Umbilical cord (tissue), 2 donors: Measurements from ENCODE around the gene HBEGF. TPM values are rescaled to one million over a fixed set of nuclear protein-coding genes. Genes with fewer than 3 reads are reported as not detected.
"Not testable (repeated sequence)": the region's sequence is repeated elsewhere in the genome, so short reads cannot be mapped to it uniquely, and the experiment has no call there.

Experiments
- DNase-seq: peaks from one replicate; pipeline ENCODE4 v3.0.0-alpha.2; 2015; ENCODE audit warnings: low spot score
- total RNA-seq: library from RNA; depleted of rRNA; stranded (reverse); fragments of >200 nt; gene quantifications from one replicate; pipeline ENCODE4 v1.2.3, GENCODE V29; 2014; ENCODE audit warnings: low replicate concordance; ENCODE audit not compliant: insufficient read depth

The HBEGF gene
- total RNA-seq, 1 donor from 2014 or later, result 30.8 TPM

DNA sequence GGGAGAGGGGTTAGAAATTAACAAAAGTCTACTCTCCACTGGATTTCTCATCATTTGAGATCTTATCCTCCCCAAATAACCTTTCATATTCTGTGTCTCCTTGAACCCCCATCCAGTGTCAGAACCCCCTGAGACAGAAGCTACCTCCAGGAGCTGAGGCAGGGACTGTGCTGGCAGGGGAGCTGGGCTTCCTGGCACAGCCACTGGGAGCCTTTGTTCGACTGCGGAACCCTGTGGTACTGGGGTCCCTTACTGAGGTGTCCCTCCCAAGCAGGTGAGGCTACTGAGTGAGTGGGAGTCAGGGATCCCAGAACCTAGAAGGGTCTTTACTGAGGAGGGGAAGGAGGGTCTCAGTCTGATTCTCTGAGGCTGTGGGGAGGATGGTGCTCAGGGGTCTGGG, 15.5 kb upstream of the HBEGF start:
- no peak for DNase-seq

DNA sequence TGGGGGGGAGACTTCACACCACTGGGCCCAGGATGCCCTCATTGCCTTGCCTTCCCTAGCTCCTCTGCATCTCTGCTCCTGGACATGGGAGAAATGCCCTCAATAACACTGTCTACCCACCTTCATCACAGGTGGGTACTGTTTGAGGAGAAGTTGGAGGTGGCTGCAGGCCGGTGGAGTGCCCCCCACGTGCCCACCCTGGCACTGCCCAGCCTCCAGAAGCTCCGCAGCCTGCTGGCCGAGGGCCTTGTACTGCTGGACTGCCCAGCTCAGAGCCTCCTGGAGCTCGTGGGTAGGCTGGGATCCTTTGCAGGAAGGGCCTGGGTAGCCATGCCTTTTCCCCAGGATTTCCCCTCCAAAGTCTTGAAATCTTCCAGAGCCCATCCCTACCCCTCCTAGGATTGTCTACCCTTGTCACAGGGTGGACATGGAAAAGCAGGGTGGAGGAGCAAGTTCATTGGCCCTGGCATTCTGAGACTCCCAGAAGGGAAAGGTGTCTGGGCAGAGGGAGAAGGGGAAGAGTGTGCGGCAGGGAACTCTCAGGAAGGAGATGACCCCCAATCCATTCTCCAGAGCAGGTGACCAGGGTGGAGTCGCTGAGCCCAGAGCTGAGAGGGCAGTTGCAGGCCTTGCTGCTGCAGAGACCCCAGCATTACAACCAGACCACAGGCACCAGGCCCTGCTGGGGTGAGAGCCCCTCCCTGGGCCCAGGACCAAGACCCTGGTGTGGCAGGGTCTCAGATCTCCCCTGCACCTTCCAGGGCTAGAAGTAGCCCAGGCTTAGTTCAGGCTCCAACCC, 14.5 kb upstream of the HBEGF start:
- DNase-seq, result no peak

DNA sequence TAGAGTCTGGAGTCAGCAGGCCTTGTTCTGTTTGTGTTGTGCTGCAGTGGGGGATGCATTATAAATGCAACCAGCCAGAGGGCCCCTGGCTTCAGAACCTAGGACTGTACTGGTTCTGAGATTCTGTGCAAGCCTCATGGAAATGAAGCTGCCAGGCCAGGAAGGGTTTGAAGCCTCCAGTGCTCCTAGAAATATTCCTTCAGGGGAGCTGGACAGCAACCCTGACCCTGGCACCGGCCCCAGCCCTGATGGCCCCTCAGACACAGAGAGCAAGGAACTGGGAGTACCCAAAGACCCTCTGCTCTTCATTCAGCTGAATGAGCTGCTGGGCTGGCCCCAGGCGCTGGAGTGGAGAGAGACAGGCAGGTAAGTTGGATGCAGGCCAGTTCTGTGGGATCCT, 13.7 kb upstream of the HBEGF start, which contains the start of gene SLC4A9:
Gene SLC4A9 (plus strand): TSS at position 94 of the 400 bp plus-strand sequence. CDS start 43 bp downstream, at position 137.
- no peak for DNase-seq

DNA sequence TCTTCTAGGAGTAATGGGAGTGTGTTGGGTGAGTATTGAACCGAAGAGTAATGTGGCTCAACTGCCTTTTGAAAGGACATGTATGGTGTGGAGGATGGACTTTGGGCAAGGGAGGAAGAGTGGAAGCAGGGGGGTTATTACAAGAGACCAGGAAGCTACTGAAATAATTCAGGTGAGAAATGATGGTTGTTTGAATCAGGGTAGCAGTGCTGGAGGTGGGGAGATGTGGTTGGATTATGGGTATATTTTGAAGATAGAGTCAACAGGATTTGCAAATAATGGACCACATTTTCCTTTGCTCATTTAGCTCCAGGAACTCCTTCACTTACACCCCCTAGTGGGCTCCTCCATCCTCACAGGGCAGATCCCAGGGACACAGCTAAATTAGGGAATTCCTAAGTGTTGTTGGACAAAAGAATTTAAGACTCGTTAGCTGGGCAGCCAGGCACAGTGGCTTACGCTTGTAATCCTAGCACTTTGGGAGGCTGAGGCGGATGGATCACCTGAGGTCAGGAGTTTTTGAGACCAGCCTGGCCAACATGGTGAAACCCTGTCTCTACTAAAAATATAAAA, 12.4 kb upstream of the HBEGF start:
- no peak for DNase-seq

DNA sequence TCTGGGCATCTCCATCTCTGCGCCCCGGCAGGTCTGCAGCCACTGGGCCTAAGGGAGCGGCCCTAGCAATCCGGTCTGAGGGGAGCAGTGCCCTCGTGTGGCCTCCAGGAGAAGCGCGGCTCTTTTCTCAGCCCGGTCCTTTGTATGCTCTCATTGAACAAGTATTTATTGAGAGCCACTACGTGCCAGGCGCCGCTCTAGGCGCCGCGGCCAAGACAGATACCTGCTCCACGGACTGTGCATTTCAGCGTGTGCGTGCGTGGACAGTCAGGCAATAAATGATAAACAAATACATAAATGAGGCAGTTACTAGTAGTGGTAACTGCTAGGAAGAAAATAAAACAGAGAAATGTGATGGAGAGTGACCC, 11.3 kb upstream of the HBEGF start:
- peak; percentile 85 for DNase-seq

DNA sequence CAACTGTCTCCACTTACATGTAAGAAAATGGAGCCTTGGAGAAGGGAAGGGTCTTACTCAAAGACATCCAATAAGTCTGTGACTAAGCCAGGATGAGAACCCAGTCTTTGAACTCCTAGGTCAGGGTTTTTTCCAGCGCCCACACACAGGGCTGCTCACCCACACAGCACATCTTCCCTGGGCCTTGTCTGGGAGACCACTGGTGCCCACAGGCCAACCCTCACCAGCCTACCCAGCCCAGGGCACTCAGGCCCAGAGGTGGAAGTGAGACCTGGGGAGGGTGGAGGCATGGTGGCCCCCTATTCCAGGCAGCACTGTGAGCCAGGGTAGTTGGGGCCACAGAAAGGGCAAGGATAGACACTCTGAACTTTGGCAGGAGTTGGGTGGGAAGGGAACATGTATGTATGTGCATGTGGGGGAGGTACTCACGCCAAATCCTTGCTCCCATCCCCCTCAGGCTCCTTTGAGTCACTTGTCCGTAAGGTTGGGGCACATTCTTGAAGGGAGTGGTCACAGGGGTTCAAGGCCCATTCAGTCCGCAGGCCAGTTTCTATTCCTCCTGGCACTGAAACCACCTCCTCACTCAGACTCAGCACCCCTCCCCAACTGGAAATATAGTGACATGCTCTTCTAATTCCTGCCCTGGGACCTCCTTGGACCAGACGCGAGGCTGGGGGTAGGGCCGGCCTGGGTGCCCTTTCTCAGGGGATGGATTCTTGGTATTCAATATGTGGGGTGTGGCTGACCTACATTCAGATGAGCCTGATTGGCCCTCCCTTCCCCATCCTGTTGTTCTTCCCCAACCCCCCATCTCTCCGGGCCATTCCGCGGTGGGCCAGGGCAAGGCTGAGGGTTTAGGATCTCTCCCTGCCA, 10.7 kb upstream of the HBEGF start:
- no peak for DNase-seq

DNA sequence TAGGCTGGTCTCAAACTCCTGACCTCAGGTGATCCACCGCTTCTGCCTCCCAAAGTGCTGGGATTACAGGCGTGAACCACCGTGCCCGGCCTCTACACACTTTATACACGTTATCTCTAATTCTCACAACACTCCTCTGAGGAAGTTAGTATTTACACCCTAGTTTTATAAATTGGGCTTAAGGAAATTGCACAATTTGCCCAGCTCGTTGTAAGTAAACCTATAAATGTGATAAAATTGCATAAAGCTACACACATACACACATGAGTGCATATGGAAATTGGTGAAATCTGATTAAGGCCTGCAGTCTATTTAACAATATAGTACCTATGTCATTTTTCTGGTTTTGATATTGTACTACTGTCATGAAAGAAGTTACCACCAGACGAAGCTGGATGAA, 9.1 kb upstream of the HBEGF start:
- DNase-seq, result no peak

DNA sequence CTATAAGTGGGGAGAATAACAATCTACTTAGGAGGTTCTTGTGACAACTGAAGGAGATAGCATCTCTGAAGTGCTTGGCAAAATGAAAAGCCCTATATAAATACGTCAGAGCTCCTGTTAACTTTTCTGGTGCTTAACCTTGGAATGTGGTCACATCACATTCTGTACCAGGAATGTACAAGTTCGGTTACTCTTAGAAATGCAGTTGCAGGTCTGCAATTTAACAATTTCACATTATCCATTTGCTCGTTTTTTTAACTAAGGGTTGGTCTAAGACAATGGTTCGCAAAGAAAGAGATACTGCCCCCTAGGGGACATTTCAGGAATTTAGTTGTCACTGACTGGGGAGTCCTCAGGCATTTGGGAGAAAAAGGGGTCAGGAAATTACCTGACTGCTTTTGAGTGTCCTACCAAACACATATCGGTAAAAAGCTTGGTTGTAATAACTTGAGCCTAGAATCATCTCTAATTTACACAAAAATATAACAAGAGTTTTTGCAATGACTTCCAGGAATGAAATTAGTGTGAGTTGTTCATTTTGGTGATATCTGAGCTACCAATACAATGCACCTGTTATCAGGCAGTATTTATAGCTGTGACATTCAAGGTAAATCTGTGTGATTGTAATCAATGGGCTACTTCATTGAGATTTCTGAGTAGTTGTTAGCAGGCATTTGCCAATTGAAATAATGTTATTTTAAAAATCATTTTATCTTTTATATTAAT, 5.4 kb upstream of the HBEGF start:
- DNase-seq, result peak; percentile 87

DNA sequence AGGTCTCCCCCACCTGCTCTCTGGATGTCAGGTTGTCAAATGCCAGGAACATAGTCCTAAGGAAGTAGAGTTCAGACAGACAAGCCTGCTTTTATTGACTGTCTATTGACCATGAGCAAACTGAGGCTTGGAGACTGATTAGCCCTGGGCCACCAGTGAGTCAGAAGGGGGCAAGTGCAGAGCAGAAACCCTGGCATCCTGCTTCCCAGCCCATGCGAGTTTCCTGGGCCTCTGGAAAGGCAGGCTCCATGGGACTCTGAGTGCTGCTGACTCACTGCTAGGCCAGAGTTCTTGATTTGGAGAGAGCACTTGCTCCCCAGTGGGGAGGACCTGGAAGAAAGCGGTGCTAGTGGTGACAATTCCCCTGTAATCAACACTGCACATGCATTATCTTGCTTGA, 2.8 kb upstream of the HBEGF start:
- no peak for DNase-seq

DNA sequence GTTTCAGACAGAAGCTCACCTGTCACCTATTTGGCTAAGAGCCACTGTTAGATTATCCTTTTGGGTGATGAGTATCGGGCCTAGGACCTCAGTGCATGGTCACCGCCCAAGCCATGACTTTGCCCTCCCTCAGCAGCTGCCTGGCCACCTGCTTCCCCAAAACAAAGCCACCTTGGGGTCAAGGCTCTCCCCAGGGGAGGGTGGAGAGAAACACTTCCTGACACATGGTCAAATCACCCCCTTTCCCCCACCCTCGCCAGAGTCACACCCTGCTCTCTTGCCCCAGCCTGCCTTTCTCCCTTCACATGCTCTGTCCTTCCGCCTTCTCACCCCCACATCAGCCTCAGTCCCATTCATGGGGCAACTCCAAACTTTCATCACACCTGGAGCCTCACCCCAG, 1.7 kb upstream of the HBEGF start:
- no peak for DNase-seq

DNA sequence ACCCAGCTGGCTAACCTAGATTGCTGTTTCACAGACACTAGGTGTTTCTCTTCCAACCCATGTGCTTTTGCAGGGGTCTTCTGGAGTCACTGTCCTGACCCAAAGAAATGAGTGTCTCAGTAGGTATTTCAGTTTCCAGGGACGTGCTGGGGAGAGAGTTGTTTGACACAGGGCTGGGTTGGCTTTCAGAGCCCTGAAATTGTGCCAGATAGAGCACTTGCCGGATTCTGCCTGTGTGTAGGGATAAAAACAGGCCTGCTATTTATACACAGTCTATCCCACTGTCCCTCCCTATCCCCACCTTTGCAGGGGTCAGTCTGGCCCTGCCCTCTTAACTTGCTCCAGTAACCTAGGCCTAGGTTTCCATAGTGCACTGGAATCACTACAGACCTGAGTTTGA, 957 bp upstream of the HBEGF start:
- DNase-seq, result no peak

DNA sequence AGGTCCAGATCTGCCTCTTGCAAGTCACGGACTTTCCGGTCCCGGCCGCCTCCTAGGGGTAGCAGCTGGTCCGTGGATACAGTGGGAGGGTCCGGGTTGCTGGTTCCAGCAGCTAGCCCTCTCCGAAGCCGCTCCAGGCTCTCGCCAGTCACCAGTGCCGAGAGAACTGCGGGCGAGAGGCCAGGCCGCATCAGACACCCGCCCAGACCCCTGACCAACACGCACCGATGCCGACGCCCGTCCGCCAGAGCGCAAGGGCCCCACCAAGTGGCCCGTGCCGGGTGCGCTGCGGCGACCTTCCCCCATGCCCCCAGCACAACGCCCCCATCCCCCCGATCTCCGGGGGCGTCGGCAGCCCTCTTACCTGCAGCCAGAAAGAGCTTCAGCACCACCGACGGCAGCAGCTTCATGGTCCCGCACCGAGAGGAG, 470 bp downstream of the HBEGF start:
- DNase-seq, result peak; percentile 42

DNA sequence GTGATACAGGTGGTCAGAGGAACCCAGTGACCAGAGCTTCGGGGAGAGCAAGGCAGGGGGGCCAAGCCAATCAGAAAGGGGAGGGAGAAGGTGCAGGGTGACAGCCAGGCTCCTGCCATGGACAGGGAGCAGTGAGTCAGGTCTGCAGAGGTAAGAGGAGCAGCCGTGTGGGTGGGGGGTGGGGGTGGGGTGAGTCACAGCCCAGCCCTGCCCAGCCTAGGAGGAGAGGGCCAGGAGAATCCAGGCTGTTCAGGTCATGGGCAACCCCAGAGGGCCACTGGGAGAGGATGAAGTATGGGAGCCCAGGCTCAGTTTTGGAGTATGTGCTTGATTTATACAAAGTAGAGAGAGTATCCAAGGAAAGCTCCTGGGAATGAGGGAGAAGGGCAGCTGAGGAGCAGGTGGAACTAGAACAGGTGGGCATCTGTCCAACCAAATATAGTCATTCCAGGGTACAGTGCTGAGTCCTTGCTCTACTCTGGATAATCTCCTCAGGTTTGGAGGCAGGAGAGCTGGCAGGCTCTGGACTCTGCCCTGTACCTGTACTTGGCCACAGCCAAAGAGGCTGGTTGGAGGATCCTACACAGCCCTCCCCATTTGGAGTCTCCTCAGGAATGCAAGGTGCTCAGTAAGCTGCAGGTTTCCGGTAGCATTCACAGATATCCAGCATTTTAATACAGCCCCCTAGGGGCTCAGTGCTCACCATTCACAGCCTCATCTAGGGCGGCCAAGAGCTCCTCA, 1.6 kb downstream of the HBEGF start:
- DNase-seq, result no peak

DNA sequence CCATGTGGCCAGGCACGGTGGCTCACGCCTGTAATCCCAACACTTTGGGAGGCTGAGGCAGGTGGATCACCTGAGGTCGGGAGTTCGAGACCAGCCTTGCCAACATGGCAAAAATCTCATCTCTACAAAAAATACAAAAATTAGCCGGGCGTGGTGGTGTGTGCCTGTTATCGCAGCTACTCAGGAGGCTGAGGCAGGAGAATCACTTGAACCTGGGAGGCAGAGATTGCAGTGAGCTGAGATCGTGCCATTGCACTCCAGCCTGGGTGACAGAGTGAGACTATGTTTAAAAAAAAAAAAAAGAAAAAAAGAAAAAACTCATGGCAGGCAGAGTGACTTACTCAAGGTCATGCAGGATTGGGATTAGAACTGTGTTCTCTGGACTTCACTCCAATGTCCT, 2.6 kb downstream of the HBEGF start:
- DNase-seq, result not testable (repeated sequence)

DNA sequence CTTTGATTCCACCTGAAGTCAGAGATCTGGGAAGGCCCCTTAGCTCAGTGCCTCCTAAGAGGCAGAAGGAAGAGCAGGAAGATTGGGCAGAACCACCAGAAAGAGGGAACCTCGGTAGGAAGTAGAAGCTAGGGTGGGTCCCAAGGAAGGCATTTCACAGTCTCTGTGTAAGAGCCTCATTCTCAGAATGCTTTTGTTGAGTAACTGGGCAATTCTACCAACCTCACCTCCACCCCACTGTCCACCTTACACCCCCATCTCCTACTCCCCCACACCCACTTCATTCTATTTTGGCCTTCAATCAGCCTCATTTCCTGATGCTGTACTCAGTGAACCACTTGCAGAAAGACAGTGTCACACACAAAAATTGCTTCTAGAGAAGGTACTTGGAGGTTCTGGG, 3.5 kb downstream of the HBEGF start:
- no peak for DNase-seq

DNA sequence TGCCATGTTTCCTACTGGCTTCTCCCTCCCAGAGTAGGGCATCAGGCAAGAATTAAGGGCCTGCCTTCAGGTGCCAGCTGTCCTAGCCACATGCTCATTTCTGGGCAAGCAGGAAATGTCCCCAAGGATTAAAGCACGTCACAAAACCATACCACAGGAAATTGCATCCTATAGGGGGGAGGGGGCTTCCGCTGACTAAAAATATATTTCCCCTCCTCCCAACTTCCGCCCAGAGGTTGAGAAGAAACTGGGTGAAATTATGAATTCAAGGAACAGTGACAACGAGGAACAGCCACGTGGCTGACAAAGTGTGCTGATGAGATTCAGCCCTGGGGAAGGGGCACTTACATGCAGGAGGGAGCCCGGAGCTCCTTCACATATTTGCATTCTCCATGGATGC, 4.1 kb downstream of the HBEGF start:
- peak; percentile 15 for DNase-seq

DNA sequence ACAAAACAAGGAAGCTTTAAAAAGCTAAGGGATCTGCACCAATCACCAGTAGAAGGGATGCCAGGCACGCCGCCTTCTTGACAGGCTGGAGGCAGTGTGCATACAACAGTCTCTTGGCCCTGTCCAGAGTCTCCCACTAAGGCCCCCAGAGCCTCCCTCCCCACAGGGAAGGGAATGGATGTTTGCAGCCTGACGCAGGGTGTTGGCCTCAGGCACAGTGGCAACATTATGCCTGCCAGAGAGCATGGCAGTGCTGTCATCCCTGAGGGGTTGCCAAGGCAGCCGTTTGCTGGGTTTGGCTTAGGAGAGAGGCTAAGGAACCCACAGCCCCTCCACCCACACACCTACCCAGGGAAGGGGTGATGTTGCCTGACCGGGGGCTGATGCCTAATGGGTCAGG, 4.8 kb downstream of the HBEGF start:
- no peak for DNase-seq

DNA sequence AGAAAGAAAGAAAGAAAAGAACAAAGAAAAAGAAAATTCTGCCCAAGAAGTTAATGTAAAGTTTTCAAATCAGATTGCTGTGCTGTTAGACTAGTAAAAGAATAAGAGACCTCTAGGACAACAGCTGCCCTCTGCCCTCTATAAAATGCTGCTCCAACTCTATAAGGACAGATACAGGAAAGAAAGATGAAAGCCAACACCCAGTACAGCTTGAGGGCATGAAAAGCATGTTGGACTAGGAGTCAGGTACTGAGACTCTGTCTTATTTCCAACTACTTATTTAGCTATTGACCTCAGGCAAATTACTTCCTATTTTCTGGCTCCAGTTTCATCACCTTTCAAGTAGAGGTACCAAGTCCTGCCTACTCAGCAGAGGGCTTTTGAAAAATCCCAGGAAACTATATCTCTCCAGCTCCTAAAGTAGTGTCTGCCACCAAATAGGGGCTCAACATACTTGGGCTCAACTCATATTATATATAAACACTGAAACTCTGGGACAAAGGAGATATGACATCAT, 5.7 kb downstream of the HBEGF start:
- no peak for DNase-seq

DNA sequence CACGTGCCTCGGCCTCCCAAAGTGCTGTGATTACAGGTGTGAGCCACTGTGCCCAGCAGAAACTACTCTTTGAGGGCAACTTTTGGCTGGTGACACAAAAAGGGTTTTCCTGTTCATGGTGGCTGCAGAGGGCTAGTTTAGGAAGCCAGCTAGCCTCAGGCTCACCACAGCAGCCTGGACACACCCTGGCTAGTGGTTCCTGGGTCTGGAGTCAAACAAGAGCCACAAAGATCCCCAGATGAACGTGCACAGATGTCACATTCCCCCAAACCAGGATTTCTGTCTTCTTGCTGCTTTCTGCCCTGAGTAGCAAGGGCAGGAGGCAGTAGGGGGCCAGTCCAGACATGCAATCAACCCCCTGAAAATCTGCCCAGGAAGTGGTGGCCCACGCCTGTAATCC, 6.8 kb downstream of the HBEGF start:
- DNase-seq, result no peak

DNA sequence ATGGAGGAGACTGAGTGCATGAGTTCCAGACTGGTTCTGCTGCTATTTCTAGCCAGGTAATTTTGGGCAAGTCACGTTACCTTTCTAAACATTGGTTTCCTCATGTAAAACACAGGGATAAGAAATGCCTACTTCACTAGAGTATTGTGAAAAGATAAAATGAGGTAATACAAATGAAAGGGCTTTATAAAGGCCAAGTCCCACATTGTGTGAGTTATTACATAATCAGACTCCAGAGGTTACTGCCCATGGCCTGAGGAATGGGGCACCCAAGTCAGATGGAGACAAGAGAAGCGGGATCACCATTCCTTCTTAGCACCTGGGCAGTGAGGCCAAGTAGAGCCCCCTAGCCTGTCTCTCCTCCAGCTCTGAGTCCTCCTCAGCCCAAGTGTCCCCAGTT, 7.5 kb downstream of the HBEGF start:
- DNase-seq, result no peak

DNA sequence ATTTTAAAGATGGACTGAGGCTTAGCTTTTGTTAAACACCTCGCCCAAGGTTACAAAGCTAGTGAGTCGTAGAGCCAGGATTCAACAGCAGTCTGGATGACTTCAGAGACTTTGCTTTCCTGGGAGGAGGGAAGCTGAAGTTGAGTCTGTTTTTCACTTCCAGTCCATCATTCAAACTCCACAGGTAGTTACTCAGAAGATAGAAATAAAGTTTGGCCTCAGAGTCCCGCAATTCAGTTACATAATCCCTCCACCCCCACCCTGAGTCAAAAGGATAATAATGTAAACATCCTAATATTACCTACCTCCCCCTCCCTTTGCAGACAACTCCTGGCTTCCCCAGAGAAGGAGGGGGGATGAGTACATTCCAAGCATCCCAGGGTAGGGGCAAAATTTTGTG, 8.1 kb downstream of the HBEGF start:
- DNase-seq, result no peak
